ENCODE results near the gene ZNF84.

DNA sequence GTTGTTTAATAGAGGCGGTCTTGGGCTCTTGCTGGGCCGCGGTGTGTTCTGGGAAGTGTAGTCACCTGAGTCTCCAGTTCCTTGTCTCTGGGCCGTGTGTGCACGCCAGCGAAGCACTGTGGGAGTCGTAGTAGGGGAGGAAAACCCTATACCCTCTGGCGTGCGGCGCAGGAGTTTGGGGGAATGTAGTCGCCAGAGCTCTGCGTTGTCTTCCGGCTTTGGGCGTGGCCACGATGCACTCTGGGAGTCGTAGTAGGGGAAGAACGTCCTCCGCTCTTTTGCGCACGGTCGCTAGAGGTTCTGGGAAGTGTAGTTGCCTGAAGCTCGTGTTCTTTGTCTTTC is 42.7 kb downstream of the ZNF84 start:
- TF ChIP-seq POLR2AphosphoS5 (IDR thresholded peaks at IDR 0.05; ENCODE audit: insufficient read depth in 1 of 2, low read depth in 1 of 2), result peak in 1 of 2 donors; percentile 92
- no peak for TF ChIP-seq POLR2A (IDR thresholded peaks at IDR 0.05)
